ENCODE data around the gene FRMD6. TPM values are rescaled to one million over a fixed set of nuclear protein-coding genes. Genes with fewer than 3 reads are reported as not detected.

The FRMD6 gene
- total RNA-seq, 4 donors from 2014 or later = 88.3 to 165 (median 119) TPM

- H3K36me3 ChIP-seq = no peaks in the 10 kb centered on the region
- no peaks in the 10 kb centered on the region for H3K9me3 ChIP-seq
- no peaks in the 10 kb centered on the region for H3K27me3 ChIP-seq
- TF ChIP-seq POLR2AphosphoS5 (IDR thresholded peaks at IDR 0.05) = no peak
- no peak for TF ChIP-seq CTCF (IDR thresholded peaks at IDR 0.05)
- TF ChIP-seq POLR2A (IDR thresholded peaks at IDR 0.05) = no peak
- no peak for TF ChIP-seq EP300 (IDR thresholded peaks at IDR 0.05)
- no peak overlapping the region for H3K27ac ChIP-seq
- peaks cover 12% of the 10 kb centered on the region for H3K4me1 ChIP-seq
- DNase-seq (ENCODE audit: low spot score in 2 of 2) = no peak
- no peak overlapping the region for H3K4me3 ChIP-seq
- WGBS = 85% methylated on average over 3 of the region's 3 CpGs
These were observed 38.3 kb upstream of the FRMD6 start for GRCh38 chr14:51613416-51613815.

GRCh38 chr14:51614707-51615106 lies 37.0 kb upstream of the FRMD6 start:
- no peaks in the 10 kb centered on the region for H3K36me3 ChIP-seq
- DNase-seq (ENCODE audit: low spot score in 2 of 2) = no peak
- peaks cover 12% of the 10 kb centered on the region for H3K4me1 ChIP-seq
- H3K4me3 ChIP-seq = no peak overlapping the region
- H3K27me3 ChIP-seq = no peaks in the 10 kb centered on the region
- H3K9me3 ChIP-seq = no peaks in the 10 kb centered on the region
- TF ChIP-seq EP300 (IDR thresholded peaks at IDR 0.05) (no peak), CTCF (IDR thresholded peaks at IDR 0.05) (no peak), POLR2AphosphoS5 (IDR thresholded peaks at IDR 0.05) (no peak), POLR2A (IDR thresholded peaks at IDR 0.05) (no peak)
- no peak overlapping the region for H3K27ac ChIP-seq

- no peaks in the 10 kb centered on the region for H3K9me3 ChIP-seq
- no peak for TF ChIP-seq POLR2A (IDR thresholded peaks at IDR 0.05)
- no peak for TF ChIP-seq POLR2AphosphoS5 (IDR thresholded peaks at IDR 0.05)
- H3K36me3 ChIP-seq = no peaks in the 10 kb centered on the region
- H3K27me3 ChIP-seq = no peaks in the 10 kb centered on the region
- WGBS = 85% methylated on average over 1 of the region's 1 CpG
- peaks cover 12% of the 10 kb centered on the region for H3K4me1 ChIP-seq
- peak overlapping the region; percentile 32 for H3K27ac ChIP-seq
- no peak for DNase-seq (ENCODE audit: low spot score in 2 of 2)
- no peak overlapping the region for H3K4me3 ChIP-seq
These were observed 35.5 kb upstream of the FRMD6 start for GRCh38 chr14:51616256-51616655.

- peak overlapping the region; percentile 32 for H3K27ac ChIP-seq
- H3K9me3 ChIP-seq = no peaks in the 10 kb centered on the region
- WGBS = 32% methylated on average over 4 of the region's 4 CpGs
- TF ChIP-seq CTCF (IDR thresholded peaks at IDR 0.05) (no peak), POLR2AphosphoS5 (IDR thresholded peaks at IDR 0.05) (no peak), POLR2A (IDR thresholded peaks at IDR 0.05) (no peak), EP300 (IDR thresholded peaks at IDR 0.05) (no peak)
- no peak for DNase-seq (ENCODE audit: low spot score in 2 of 2)
- H3K27me3 ChIP-seq = no peaks in the 10 kb centered on the region
- no peak overlapping the region for H3K4me3 ChIP-seq
- H3K4me1 ChIP-seq = peaks cover 12% of the 10 kb centered on the region
- H3K36me3 ChIP-seq = no peaks in the 10 kb centered on the region
These were observed 34.8 kb upstream of the FRMD6 start for GRCh38 chr14:51616724-51617409.

- Histone ChIP-seq H3K27ac (no peak overlapping the region), H3K4me3 (no peak overlapping the region), H3K9me3 (no peaks in the 10 kb centered on the region), H3K4me1 (peaks cover 12% of the 10 kb centered on the region), H3K27me3 (no peaks in the 10 kb centered on the region), H3K36me3 (no peaks in the 10 kb centered on the region)
- WGBS = 61% methylated on average over 4 of the region's 4 CpGs
- TF ChIP-seq CTCF (IDR thresholded peaks at IDR 0.05) (no peak), POLR2AphosphoS5 (IDR thresholded peaks at IDR 0.05) (no peak), POLR2A (IDR thresholded peaks at IDR 0.05) (no peak), EP300 (IDR thresholded peaks at IDR 0.05) (no peak)
- DNase-seq (ENCODE audit: low spot score in 2 of 2) = no peak
These were observed 32.1 kb upstream of the FRMD6 start for GRCh38 chr14:51619561-51619960.

GRCh38 chr14:51620056-51620455 lies 31.7 kb upstream of the FRMD6 start:
- no peak for TF ChIP-seq CTCF (IDR thresholded peaks at IDR 0.05)
- TF ChIP-seq EP300 (IDR thresholded peaks at IDR 0.05) = no peak
- TF ChIP-seq POLR2A (IDR thresholded peaks at IDR 0.05) = no peak
- Histone ChIP-seq H3K27ac (no peak overlapping the region), H3K4me1 (peaks cover 12% of the 10 kb centered on the region), H3K4me3 (no peak overlapping the region), H3K9me3 (no peaks in the 10 kb centered on the region), H3K36me3 (no peaks in the 10 kb centered on the region), H3K27me3 (no peaks in the 10 kb centered on the region)
- 94% methylated on average over 2 of the region's 2 CpGs for WGBS
- DNase-seq (ENCODE audit: low spot score in 2 of 2) = no peak

Measured in suprapubic skin (tissue), 4 donors.